ENCODE results near the gene CYLD.
A peak's percentile ranks its signal among the peaks of the same experiment; 100 is the strongest.

CYLD gene

DNA sequence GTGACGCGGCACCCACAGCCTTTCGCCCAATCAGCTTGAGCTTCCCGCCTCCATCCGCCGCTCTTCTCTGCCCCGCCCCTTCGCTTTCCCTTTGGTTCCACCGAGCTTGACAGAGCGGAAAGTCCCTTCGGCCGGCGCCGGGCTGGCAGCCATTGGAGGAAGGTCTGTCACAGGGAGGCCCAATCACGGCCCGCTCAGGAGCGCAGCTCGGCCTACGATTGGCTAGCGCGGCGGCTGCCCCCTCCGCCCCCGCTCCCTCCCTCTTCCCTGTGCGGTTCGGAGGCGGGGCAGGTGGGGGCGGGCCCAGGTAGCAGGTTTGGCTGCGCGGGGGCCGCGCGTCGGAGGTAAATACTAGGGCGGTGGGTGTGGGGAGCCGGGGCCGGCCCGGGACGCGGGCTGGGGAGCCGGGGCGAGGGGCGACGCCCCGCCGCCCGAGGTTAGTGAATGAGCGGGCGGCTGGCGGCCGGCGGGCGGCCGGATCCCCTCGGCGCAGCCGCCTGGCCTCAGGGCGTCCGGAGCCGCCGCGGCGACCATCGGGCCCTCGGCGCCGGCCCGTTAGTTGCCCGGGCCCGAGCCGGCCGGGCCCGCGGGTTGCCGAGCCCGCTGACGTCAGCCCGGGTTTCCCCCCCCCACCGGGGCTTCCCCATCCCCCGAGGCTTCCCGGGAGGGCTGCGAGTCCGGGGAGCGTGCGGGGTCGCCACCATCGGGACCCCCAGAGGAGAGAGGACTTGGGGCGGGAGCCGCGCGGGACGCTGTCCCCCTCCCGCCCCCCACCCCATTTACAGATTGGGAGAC is at the start of gene CYLD:
TSS of gene CYLD (plus strand) at position 306 of the 795 bp plus-strand sequence. CDS start 7,613 bp downstream, outside the sequence.
- DNase-seq: peak; percentile 99

- no peak for DNase-seq
Observed at GRCh38 chr16:50692644-50692998, 49.3 kb upstream of the CYLD start.

DNA sequence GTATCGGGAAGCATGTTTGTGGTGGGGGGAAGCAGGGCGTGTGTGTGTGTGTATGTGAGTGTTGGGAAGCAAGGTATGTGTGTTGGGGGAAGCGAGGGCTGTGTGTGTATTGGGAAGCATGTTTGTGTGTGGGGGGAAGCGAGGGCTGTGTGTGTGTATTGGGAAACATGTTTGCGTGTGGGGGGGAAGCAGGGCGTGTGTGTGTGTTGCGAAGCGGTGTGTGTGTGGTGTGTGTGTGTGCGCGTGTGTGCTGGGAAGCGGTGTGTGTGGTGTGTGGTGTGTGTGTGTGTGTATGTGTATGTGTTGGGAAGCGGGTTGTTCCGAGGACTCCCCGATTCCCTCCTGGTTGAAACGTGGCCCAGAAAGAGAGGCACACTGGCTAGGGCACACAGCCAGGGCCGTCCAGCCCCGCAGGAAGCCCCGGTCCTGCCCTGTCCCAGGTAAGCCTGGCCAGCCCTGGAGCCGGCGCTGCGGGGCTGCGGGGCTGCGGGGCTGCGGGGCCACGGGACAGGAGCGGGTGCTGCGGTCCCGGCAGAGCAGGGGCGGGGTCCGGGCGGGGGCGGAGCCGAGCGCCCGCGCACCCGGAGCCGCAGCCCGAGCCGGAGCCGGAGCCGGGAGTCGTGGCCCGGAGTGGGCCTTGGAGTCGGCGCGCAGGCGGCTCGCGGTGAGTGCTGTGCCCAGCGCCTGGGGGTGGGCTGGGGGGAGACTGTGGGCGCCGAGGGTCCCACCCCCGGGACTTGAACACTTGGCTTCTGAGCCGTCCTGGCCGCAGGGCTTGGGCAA is 48.7 kb upstream of the CYLD start, which contains the start of gene NOD2:
TSS of gene NOD2 (plus strand) at position 608 of the 783 bp plus-strand sequence. CDS start 5,890 bp downstream, outside the sequence.
- no peak for DNase-seq

GRCh38 chr16:50694206-50694605 is 47.7 kb upstream of the CYLD start:
- no peak for DNase-seq

GRCh38 chr16:50695017-50696000 is 46.6 kb upstream of the CYLD start:
- DNase-seq: no peak

DNA sequence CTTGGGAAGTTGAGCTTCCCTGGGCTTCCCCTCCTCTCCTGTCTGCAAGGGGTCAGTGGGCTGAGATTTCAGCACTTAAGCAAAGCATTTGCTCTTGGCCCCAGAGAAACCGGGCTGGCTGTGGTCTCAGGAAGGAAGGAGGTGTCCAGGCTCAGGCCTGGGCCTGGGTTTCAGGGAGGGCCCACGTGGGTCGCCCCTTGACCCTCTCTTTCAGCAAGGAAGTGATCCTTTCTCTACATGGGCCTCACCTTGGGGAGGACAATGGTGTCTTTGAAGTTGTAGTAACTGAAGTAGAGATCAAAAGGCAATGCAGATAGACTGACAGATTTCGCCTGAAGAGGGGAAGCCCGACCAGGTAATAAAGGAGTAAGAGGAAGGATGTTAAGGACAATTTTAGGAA is 45.8 kb upstream of the CYLD start:
- no peak for DNase-seq

GRCh38 chr16:50696575-50697420 is 45.1 kb upstream of the CYLD start:
- no peak for DNase-seq

DNA sequence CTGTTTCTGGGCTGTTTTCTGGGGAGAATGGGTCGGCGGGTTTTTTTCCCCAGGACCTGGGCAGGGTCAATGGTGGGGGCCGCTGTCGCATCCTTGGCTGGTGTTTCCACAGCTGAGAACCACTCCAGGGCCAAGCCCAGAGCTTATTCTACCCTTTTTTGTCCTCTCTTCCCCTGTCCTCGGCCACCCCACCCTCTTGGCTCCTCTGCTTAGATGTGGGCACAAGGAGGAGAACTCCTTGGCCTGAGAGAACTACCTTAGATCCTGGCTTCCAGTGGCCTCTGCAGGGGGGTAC is 44.5 kb upstream of the CYLD start:
- no peak for DNase-seq

DNA sequence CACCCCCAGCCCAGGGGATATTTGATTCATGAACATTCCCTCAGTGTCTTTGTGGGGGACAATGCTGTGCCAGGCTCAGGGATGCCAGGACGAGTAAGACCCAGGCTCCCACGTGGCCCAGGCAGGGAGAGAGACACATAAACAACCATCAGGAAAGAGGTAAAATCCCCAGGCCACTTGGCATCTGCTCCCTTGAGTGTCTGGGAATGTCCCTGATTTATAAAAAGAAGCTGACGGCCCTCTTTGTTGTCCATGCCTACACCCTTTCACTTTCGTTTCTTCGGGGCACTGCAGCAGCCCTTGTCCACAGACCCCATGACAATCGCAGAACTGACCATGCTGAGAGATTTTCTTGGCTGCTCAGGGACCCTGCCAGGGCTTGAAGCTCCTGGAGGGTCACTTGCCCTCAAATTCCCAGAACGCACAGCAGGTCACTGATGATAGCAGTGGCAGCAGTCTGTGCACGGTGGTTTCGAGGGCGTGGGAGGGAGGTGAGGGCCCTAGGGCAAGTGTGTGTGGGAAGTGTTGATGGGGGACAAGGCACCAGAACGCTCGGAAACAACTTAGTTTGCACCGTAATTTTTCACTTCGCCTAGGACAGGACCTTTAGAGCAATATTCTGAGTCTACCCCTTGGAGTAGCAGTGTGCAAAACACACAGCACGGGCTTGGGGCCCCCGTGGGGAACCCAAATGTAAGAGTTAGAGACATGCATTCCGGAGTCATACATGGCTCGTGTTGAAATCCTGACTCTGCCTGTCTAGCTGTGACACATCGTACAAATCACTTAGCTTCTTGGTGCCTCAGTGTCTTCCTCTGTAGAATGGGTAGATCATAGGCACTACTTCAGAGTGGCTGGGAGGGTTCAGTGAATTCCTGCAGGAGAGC is 43.8 kb upstream of the CYLD start:
- DNase-seq: no peak

DNA sequence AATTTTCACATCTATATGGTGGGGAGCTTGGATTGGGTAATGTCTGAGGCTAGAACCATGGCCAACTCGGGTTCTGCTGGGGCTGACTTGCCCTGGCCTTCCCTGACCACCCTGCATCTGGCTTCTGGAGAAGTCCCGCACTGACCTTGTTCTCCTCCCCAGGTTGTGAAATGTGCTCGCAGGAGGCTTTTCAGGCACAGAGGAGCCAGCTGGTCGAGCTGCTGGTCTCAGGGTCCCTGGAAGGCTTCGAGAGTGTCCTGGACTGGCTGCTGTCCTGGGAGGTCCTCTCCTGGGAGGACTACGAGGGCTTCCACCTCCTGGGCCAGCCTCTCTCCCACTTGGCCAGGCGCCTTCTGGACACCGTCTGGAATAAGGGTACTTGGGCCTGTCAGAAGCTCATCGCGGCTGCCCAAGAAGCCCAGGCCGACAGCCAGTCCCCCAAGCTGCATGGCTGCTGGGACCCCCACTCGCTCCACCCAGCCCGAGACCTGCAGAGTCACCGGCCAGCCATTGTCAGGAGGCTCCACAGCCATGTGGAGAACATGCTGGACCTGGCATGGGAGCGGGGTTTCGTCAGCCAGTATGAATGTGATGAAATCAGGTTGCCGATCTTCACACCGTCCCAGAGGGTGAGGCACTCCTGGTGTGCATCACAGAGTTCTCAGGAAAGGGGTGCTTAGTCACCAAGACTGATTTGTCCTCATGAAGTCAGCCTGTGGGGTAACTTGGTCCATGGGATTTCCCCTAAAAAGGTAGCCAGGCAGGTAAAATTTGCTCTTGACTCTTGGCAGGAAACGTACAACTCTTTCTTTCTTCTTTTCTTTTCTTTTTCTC is 42.3 kb upstream of the CYLD start:
- DNase-seq: no peak

GRCh38 chr16:50702725-50703124 is 39.2 kb upstream of the CYLD start:
- DNase-seq: peak; percentile 93

DNA sequence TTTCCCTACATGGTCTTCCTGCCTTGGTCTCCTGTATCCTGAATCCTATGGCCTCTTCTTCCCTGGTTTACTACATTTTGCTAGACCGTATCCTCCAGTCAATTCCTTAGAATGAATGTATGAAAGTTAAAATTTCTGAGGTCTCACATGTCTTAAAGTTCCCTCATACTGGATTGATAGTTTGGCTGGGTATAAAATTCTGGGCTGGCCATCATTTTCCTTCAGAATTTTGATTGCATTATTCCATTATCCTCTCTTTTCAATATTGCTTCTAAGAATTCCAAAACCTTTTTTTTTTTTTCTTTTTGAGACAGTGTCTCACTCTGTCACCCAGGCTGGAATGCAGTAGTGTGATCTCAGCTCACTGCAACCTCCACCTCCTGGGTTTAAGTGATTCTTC is 37.6 kb upstream of the CYLD start:
- DNase-seq: no peak

DNA sequence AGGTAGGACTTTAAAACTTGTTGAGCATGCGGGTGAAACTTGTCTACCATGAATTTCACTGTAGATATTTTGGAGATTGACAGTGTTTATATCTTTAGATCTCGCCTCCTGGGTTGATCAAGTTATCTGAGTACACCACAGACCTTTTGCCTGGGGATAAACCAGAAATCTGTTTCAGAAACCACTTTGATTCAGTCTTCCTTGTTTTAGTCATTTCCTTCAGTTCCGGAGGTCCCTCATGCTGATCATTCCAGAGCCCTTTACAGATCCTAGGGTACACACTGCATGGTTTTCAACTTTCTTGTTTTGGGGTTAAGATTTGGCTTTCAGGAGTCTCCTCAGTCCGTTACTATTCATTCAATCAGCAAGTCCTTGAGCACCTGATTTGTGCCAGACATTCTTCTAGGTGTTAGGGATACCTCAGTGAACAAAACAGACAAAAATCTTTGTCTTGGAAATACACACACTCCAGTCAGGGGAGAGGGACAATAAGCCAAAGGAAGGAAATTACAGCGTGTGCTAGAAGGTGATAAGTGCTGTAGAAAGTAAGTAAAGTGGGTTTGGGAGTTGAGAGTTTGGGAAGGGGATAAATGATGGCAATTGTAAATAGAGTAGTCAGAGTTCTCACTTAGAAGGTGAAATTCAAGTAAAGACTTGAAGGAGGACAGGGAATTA is 36.3 kb upstream of the CYLD start:
- DNase-seq: no peak

DNA sequence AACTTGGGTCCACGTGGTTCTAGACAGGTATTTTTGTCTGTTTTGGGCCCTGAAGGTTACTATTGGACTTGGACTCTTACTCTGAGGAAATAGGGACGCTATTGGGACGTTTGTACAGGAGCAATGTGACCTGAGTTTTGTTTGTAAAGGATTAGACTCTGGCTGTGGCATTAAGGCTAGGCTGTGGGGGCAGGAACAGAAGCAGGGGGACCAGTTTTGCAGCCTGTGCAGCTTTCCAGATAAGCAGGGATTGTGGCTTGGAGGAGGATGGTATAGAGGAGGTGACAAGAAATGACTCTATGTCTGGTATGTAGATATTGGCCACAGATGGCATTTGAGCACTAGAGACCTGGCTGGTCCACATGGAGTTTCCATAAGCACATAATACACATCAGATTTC is 35.6 kb upstream of the CYLD start:
- no peak for DNase-seq

DNA sequence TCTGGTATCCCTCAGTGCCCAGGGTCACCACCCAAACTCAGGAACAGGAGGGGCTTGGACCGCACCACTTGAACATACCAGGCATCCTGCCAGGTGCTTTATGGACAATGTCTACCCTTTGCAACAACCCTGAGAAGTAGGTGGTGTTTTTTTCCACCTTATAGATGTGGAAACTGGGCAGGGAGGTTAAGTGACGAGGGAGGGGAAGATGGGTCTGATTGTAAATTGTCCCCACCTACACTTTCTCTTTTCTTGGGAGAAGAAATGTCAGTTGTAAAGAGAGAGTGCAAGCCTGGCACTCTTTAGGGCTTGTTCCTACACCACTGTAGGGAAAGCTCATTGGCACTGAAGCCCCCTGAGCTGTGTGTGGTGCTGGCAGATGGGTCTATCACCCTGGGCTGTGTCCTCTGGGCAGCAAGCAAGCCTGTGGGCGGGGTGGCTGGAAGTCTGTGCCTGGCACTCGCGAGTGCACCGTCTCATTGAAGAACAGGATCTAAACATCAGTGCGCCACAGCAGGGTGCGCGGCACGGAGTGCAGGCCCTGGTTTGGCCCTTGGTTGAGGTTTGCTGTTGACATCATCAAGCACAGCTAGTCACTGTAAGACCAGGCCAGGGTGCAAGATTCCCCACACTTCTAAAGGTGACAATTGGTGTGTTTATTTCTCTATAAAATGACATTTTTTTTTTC is 33.4 kb upstream of the CYLD start:
- DNase-seq: no peak

DNA sequence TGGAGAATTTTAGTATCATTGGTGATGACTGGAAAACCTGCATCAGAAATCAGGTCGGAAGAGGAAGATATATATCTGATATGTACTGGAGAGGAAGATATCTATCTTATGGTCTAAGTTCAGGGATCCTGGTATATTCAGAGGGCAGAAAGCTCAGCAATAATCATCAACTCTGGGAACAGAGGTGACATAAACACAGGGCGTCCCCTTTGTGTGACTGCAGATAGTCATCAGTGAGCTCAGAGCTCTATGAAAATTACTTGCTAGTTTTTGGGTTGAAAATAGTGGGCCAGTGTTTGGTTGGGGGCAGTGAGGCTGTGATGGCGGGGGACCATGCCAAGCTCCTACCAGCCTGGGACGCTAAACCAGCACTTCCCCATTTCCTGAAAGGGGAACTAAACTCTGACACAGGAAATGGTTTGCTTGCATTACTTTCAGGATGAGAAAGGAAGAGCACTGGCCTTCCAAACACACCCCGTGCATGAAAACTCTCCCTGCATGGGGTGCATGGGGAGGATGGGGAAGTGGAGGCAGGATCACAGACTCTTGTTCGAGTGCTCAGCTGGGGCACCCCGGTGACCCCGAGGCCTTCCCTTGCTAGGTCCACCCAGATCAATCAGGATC is 32.7 kb upstream of the CYLD start:
- DNase-seq: no peak

DNA sequence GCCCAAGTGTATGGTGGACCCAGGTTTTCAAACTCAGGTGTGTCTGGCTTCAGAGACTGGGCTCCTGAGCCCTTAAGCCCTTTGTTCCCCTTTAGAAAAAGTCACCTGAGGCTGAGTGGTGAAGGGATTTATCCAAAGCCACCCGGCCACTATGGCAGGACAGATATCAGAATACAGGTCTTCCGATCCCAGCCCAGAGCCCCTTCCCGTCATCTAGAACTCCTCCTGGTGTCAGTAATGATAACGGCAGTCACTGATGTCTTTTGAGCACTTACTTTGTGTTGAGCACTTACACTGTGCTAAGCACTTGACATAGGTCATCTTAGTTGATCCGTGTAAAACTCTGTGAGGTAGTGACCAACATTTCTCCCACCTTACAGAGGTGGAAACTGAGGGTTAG is 31.9 kb upstream of the CYLD start:
- DNase-seq: no peak

DNA sequence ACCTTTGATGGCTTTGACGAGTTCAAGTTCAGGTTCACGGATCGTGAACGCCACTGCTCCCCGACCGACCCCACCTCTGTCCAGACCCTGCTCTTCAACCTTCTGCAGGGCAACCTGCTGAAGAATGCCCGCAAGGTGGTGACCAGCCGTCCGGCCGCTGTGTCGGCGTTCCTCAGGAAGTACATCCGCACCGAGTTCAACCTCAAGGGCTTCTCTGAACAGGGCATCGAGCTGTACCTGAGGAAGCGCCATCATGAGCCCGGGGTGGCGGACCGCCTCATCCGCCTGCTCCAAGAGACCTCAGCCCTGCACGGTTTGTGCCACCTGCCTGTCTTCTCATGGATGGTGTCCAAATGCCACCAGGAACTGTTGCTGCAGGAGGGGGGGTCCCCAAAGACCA is 30.8 kb upstream of the CYLD start:
- no peak for DNase-seq
